H1 (cell line): Measurements from ENCODE around the gene GIPC1. TPM values are rescaled to one million over a fixed set of nuclear protein-coding genes. Genes with fewer than 3 reads are reported as not detected.

ENCODE experiments used
- BACH1 ChIP-seq: IDR thresholded peaks from 2 replicates; pipeline ENCODE4 v1.6.1; 2012; ENCODE audit warnings: low read length, improper control_type of control experiment
- CHD1 ChIP-seq: IDR thresholded peaks from 2 replicates; pipeline ENCODE4 v1.6.1; 2012; ENCODE audit warnings: low read depth, low read length, improper control_type of control experiment
- KDM5A ChIP-seq: fragments of 200-600 bp; IDR thresholded peaks from 2 replicates; pipeline ENCODE4 v1.7.1; 2012; ENCODE audit warnings: mild to moderate bottlenecking, low read length, inconsistent platforms, mixed read lengths
- RNF2 ChIP-seq: fragments of 200-900, 300-1000 bp; sonication (generic); IDR thresholded peaks from 2 replicates; pipeline ENCODE4 v1.7.1; 2016; ENCODE audit warnings: borderline replicate concordance, low read depth, mild to moderate bottlenecking, antibody characterized with exemption, low read length; ENCODE audit not compliant: poor library complexity, severe bottlenecking; ENCODE audit errors: missing control alignments
- SP2 ChIP-seq: IDR thresholded peaks from 2 replicates; pipeline ENCODE4 v1.6.1; 2012; ENCODE audit warnings: mild to moderate bottlenecking, low read length, inconsistent platforms
- TBP ChIP-seq: IDR thresholded peaks from 2 replicates; pipeline ENCODE4 v1.6.1; 2011; ENCODE audit warnings: low read depth, low read length, improper control_type of control experiment
- polyA plus RNA-seq, 7 experiments: library from polyadenylated mRNA; depleted of rRNA in 3 of 7; stranded (reverse) in 5 of 7; unstranded in 2 of 7; fragments of >200 nt in 5 of 7; fragments of 200-250 nt in 2 of 7; gene quantifications; 1 replicate in 5 of 7; 2 replicates in 1 of 7; 4 replicates in 1 of 7; pipeline versions ENCODE4 v1.2.1 to v1.2.3, GENCODE V29; 2011 to 2013; ENCODE audit warnings: missing spikeins in 2 of 7, mixed read lengths in 2 of 7
- total RNA-seq: library from RNA; stranded (reverse); fragmentation: NEBNext Ultra II Directional; extraction: Animal tissue kit (Norgen Biotek cat#: 25700); gene quantifications from 2 replicates; pipeline ENCODE4 v1.2.1, GENCODE V29; 2021

Gene GIPC1
- total and polyA plus RNA-seq, 2 of the 8 experiments (the other 6 are each of a cell fraction or from before 2014, with no cell fraction given) = 65.6 to 72.0 TPM

GRCh38 chr19:14478113-14478545 lies 17.8 kb downstream of the GIPC1 start (continued):
- TF ChIP-seq SP2 (no peak), KDM5A (no peak), RNF2 (no peak), BACH1 (no peak), TBP (no peak), CHD1 (no peak)
